Measurements from ENCODE around the gene PPP2R2B. TPM values are rescaled to one million over a fixed set of nuclear protein-coding genes. Genes with fewer than 3 reads are reported as not detected.

PPP2R2B gene
- total RNA-seq, 1 donor, result not detected

- DNase-seq (ENCODE audit: low read depth), result no peak
- H3K4me3 ChIP-seq (ENCODE audit: low read depth, low read length), result no peak overlapping the region
- TF ChIP-seq CTCF (IDR thresholded peaks at IDR 0.05; ENCODE audit: insufficient read depth, low read length), result no peak
Observed at GRCh38 chr5:146788898-146789297, 89.7 kb downstream of the PPP2R2B start.

- no peak overlapping the region for H3K4me3 ChIP-seq (ENCODE audit: low read depth, low read length)
- DNase-seq (ENCODE audit: low read depth), result no peak
- TF ChIP-seq CTCF (IDR thresholded peaks at IDR 0.05; ENCODE audit: insufficient read depth, low read length), result no peak
Observed at GRCh38 chr5:146785065-146785464, 93.5 kb downstream of the PPP2R2B start.

DNA sequence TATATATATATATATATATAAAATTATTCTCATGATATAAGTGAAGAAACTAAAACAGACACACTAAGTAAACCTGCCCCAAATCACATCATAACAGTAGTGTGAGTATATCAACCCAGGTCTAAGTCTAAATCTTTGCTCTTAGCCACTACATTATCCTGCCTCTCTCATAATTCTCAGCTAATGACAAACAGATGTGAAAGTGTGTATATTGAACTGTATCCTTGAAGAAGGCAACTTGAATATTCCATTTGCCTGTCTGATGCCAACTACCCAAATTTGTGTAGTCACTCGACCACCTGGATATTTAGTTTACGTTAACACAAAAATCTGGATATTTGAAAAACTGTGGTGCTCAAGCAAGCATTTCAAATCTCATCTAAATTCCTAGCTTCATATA is 97.4 kb downstream of the PPP2R2B start:
- no peak overlapping the region for H3K4me3 ChIP-seq (ENCODE audit: low read depth, low read length)
- DNase-seq (ENCODE audit: low read depth), result no peak
- no peak for TF ChIP-seq CTCF (IDR thresholded peaks at IDR 0.05; ENCODE audit: insufficient read depth, low read length)

DNA sequence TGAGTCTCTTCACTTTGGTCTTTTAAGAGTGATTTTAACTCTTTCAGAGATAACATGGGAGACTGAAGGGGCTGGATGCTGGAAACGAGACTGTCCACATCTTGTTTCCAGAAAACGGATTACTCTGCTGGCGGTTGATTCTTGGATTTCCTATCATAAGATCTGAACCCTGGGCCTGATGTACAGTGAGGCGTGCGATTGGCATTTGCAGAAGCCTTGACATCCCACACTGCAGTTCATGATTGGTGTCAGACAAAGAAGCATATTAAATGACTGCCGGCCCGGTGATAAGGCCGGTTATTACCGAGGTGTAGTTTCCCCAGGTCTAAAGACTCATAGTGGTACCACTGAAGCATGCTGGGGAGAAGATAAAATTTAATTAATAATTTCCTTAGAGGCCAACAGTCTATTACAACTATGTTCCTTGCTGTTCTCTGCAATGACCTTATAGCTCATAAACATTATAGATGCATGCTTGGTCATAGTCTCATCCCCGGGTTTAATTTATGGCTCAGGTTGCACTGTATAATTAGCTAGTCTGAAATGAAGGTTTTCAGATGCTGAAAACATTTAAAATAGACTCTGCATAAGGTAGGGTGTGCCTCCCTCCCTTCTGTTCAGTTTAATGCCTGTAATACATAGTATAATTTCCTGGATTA is 99.2 kb downstream of the PPP2R2B start:
- DNase-seq (ENCODE audit: low read depth), result no peak
- H3K4me3 ChIP-seq (ENCODE audit: low read depth, low read length), result no peak overlapping the region
- TF ChIP-seq CTCF (IDR thresholded peaks at IDR 0.05; ENCODE audit: insufficient read depth, low read length), result no peak

DNA sequence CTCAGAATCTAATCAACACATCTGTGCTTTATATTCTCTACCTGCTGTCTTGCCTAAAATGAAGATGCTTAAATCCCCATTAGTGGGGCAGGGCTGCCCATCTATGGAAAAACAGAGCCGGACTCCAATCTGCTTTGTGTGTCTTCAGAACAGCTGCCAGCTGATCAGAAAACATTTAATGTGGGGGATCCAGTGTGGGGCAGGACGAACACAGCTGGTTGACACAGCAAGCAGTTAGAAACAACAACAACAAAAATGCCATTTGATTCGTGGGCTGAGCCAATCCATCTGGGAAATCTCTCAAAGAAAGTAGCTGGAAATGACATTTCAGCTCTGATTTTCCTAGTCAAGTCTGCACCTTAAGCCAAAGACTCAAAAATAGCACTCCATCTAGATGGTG is 99.8 kb downstream of the PPP2R2B start:
- H3K4me3 ChIP-seq (ENCODE audit: low read depth, low read length), result no peak overlapping the region
- TF ChIP-seq CTCF (IDR thresholded peaks at IDR 0.05; ENCODE audit: insufficient read depth, low read length), result no peak
- DNase-seq (ENCODE audit: low read depth), result no peak

GRCh38 chr5:146778261-146778660 is 100.3 kb downstream of the PPP2R2B start:
- no peak for DNase-seq (ENCODE audit: low read depth)
- no peak overlapping the region for H3K4me3 ChIP-seq (ENCODE audit: low read depth, low read length)
- no peak for TF ChIP-seq CTCF (IDR thresholded peaks at IDR 0.05; ENCODE audit: insufficient read depth, low read length)
